ENCODE measurements around the gene HOXA4. TPM values are rescaled to one million over a fixed set of nuclear protein-coding genes. Genes with fewer than 3 reads are reported as not detected.

The HOXA4 gene
- total and polyA plus RNA-seq, 2 of the 8 experiments (the other 6 are each of a cell fraction or from before 2014, with no cell fraction given) = not detected

DNA sequence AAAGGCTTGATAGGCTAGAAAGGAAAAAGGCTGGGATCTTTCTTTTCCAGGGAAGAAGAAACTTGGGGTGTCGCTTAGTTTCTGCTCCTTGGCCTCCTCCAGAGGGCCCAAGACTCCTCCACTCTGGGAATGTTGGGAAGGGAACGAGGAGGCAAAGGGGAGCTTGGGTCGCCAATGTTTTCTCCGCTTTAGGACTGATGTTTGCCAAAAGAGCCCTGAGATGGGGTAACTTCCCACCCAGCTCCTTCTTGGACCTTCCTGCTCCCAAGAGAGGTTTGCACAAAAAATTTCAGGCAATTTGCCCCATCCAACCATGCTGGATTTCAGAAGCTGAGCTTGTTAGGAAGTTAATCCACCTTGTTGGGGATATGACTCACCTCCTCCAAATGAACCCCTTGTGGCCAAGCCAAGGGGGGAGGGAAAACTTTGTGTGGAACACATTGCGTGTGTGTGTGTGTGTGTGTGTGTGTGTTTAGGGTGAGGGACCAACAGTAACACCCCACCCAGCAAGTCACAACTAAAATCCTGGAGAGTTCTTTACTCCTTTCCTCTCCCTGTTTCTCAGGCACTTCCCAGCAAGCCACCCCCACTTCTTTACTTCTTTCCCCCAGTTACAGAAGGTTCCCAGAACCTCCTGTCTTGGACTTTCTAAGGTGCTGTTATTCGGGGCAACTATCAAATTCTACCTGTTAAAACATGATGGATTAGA lies 19.4 kb downstream of the HOXA4 start (continued):
- TF ChIP-seq, protein P1, sequence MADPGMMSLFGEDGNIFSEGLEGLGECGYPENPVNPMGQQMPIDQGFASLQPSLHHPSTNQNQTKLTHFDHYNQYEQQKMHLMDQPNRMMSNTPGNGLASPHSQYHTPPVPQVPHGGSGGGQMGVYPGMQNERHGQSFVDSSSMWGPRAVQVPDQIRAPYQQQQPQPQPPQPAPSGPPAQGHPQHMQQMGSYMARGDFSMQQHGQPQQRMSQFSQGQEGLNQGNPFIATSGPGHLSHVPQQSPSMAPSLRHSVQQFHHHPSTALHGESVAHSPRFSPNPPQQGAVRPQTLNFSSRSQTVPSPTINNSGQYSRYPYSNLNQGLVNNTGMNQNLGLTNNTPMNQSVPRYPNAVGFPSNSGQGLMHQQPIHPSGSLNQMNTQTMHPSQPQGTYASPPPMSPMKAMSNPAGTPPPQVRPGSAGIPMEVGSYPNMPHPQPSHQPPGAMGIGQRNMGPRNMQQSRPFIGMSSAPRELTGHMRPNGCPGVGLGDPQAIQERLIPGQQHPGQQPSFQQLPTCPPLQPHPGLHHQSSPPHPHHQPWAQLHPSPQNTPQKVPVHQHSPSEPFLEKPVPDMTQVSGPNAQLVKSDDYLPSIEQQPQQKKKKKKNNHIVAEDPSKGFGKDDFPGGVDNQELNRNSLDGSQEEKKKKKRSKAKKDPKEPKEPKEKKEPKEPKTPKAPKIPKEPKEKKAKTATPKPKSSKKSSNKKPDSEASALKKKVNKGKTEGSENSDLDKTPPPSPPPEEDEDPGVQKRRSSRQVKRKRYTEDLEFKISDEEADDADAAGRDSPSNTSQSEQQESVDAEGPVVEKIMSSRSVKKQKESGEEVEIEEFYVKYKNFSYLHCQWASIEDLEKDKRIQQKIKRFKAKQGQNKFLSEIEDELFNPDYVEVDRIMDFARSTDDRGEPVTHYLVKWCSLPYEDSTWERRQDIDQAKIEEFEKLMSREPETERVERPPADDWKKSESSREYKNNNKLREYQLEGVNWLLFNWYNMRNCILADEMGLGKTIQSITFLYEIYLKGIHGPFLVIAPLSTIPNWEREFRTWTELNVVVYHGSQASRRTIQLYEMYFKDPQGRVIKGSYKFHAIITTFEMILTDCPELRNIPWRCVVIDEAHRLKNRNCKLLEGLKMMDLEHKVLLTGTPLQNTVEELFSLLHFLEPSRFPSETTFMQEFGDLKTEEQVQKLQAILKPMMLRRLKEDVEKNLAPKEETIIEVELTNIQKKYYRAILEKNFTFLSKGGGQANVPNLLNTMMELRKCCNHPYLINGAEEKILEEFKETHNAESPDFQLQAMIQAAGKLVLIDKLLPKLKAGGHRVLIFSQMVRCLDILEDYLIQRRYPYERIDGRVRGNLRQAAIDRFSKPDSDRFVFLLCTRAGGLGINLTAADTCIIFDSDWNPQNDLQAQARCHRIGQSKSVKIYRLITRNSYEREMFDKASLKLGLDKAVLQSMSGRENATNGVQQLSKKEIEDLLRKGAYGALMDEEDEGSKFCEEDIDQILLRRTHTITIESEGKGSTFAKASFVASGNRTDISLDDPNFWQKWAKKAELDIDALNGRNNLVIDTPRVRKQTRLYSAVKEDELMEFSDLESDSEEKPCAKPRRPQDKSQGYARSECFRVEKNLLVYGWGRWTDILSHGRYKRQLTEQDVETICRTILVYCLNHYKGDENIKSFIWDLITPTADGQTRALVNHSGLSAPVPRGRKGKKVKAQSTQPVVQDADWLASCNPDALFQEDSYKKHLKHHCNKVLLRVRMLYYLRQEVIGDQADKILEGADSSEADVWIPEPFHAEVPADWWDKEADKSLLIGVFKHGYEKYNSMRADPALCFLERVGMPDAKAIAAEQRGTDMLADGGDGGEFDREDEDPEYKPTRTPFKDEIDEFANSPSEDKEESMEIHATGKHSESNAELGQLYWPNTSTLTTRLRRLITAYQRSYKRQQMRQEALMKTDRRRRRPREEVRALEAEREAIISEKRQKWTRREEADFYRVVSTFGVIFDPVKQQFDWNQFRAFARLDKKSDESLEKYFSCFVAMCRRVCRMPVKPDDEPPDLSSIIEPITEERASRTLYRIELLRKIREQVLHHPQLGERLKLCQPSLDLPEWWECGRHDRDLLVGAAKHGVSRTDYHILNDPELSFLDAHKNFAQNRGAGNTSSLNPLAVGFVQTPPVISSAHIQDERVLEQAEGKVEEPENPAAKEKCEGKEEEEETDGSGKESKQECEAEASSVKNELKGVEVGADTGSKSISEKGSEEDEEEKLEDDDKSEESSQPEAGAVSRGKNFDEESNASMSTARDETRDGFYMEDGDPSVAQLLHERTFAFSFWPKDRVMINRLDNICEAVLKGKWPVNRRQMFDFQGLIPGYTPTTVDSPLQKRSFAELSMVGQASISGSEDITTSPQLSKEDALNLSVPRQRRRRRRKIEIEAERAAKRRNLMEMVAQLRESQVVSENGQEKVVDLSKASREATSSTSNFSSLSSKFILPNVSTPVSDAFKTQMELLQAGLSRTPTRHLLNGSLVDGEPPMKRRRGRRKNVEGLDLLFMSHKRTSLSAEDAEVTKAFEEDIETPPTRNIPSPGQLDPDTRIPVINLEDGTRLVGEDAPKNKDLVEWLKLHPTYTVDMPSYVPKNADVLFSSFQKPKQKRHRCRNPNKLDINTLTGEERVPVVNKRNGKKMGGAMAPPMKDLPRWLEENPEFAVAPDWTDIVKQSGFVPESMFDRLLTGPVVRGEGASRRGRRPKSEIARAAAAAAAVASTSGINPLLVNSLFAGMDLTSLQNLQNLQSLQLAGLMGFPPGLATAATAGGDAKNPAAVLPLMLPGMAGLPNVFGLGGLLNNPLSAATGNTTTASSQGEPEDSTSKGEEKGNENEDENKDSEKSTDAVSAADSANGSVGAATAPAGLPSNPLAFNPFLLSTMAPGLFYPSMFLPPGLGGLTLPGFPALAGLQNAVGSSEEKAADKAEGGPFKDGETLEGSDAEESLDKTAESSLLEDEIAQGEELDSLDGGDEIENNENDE (IDR thresholded peaks at IDR 0.05; ENCODE audit: insufficient replicate concordance, low read length) = no peak
- TF ChIP-seq RXRA (IDR thresholded peaks at IDR 0.05; ENCODE audit: insufficient read depth, low read depth, low read length) (no peak), SRF (IDR thresholded peaks at IDR 0.05; ENCODE audit: low read depth, low read length) (no peak), BACH1 (IDR thresholded peaks at IDR 0.05; ENCODE audit: low read length) (no peak), RNF2 (IDR thresholded peaks at IDR 0.05; ENCODE audit: borderline replicate concordance, low read depth, low read length, missing control alignments, poor library complexity, severe bottlenecking) (peak; percentile 95)
